ENCODE results near the gene AK6.
"Not testable (repeated sequence)": the region's sequence is repeated elsewhere in the genome, so short reads cannot be mapped to it uniquely, and the experiment has no call there.

The AK6 gene

GRCh38 chr5:69334793-69335268, 34.5 kb downstream of the AK6 start:
- DNase-seq = peak; percentile 57

GRCh38 chr5:69333668-69334315, 35.5 kb downstream of the AK6 start:
- not testable (repeated sequence) for DNase-seq

GRCh38 chr5:69331528-69332445, 37.5 kb downstream of the AK6 start:
- no peak for DNase-seq

GRCh38 chr5:69329905-69330489, 39.3 kb downstream of the AK6 start:
- DNase-seq = no peak

- no peak for DNase-seq
Observed at GRCh38 chr5:69326365-69326764, 43.0 kb downstream of the AK6 start.

GRCh38 chr5:69317391-69317790, 51.9 kb downstream of the AK6 start:
- no peak for DNase-seq

- no peak for DNase-seq
Observed at GRCh38 chr5:69315972-69316371, 53.3 kb downstream of the AK6 start.

GRCh38 chr5:69313428-69313827, 55.9 kb downstream of the AK6 start:
- DNase-seq = no peak

- no peak for DNase-seq
Observed at GRCh38 chr5:69312459-69313160, 56.7 kb downstream of the AK6 start.

GRCh38 chr5:69309380-69309779, 59.9 kb downstream of the AK6 start:
- no peak for DNase-seq

GRCh38 chr5:69308046-69308553, 61.2 kb downstream of the AK6 start:
- no peak for DNase-seq

- no peak for DNase-seq
Observed at GRCh38 chr5:69305512-69305911, 63.8 kb downstream of the AK6 start.
